Thyroid gland (tissue), 4 donors: ENCODE measurements around the gene IGFBP2.

ENCODE experiments used
- POLR2A ChIP-seq, 2 donors: fragments of 450-650 bp; IDR thresholded peaks; one replicate each; pipeline ENCODE4 v1.6.1; 2017; ENCODE audit warnings: antibody characterized with exemption in 2 of 2, mild to moderate bottlenecking in 2 of 2, moderate library complexity in 1 of 2
- TF ChIP-seq, protein P1 (sequence below), 6 experiments: fragments of 200-600 bp in 3 of 6; fragments of 450-650 bp in 3 of 6; sonication (generic) in 3 of 6; IDR thresholded peaks; one replicate each; pipeline ENCODE4 v1.5.1; 2016 to 2019; ENCODE audit warnings: antibody characterized with exemption in 6 of 6, mild to moderate bottlenecking in 2 of 6, inconsistent platforms in 1 of 6, moderate library complexity in 1 of 6

DNA sequence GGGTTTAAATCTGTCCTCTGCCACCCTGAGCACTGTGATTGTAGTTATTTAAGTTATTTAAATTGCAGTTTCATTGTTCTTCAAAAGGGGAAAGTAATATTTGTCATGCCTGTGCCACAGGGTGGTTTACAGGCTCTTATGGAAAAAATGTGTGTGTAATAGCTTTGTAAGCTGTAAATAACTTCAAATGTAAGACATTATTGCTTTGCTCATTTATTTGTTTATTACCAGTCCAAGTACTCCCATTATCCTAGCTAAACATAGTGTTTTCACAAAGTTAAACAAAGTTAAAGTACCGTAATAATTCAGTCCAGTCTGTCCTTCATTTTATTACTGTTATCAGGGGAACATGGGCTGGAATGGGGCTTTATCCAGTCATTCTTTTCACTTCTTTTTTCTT is 43.4 kb upstream of the IGFBP2 start:
- TF ChIP-seq, protein P1, sequence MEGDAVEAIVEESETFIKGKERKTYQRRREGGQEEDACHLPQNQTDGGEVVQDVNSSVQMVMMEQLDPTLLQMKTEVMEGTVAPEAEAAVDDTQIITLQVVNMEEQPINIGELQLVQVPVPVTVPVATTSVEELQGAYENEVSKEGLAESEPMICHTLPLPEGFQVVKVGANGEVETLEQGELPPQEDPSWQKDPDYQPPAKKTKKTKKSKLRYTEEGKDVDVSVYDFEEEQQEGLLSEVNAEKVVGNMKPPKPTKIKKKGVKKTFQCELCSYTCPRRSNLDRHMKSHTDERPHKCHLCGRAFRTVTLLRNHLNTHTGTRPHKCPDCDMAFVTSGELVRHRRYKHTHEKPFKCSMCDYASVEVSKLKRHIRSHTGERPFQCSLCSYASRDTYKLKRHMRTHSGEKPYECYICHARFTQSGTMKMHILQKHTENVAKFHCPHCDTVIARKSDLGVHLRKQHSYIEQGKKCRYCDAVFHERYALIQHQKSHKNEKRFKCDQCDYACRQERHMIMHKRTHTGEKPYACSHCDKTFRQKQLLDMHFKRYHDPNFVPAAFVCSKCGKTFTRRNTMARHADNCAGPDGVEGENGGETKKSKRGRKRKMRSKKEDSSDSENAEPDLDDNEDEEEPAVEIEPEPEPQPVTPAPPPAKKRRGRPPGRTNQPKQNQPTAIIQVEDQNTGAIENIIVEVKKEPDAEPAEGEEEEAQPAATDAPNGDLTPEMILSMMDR (IDR thresholded peaks at IDR 0.05) = no peak
- TF ChIP-seq POLR2A (IDR thresholded peaks at IDR 0.05) = no peak
